Measurements from ENCODE around the gene INS.

INS gene

DNA sequence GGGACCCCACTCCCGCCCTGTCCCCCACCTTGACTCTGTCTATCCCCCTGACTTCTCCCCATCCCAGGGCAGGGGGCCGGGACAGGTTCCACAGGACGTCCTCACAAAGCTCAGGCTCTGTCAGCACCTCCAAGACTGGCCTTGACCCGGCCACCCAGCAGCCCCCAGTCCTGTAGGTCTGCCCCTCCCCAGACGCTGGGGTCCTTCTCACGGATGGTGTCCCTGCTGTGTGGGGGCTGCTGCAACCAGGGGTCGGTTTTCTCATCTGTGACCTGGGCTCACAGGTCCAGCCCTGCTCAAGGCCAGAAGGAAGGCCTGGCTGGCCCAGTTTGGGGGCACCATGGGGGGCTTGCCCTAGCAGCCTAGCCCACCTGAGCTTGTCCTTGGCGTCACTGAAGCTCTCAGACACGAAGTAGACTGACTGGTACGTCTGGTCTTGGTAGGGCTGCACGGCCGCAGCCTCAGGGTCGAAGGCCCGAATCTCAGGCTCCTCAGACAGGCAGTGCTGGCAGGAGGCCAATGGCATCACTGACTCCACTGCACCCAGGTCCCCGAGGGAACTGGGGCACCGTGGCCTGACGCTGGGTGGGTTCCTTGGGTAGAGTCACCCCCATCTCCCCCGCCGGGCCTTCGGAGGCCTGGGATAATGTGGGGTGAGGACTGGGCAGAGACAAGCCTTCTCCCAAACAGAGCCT, 4.0 kb upstream of the INS start:
- DNase-seq (ENCODE audit: low spot score): no peak

DNA sequence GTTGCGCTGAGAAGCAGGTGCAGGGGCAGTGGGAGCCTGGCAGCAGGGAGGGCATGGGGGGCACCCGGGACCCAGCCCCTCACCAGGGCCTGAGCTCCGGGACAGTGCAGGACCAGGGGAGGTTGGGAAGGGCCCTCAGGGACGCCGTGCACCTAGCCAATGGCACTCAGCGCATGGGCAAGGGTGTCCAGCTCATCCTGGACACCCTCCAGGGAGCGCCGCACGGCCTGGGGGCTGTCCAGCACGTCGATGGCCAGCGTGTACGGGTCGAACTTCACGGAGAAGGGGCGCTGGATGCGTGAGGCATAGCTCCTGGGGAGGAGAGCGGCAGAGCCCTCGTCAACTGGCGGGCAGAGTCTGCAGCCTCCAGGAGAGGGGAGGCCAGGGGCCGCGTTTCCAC, 3.1 kb upstream of the INS start:
- DNase-seq (ENCODE audit: low spot score): no peak

DNA sequence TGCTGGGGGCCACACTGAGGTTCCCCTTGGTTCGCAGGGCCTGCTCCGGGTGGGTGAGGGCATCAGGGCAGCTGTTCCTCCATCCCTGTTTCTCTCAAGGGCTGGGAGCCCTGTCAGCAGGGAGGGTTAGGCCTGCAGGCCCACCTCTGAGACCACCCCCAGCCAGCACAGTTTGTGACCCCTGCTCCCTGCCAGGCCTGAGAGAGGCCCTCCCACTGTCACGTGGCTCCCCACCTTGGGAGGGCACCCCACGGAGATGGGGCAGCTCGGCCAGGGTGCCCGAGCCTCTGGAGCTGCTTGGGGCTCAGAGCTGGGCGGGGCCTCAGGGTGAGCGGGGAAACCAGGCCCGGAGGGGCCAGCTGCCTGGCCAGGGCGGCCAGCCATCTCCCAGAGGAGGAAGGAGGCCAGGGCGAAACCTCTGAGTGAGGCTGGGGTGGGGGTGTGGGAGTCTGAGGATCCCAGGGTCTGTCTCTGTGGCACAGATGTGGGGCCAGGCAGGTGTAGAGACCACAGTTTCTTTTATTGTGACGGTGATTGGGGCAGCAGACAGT, 2.5 kb upstream of the INS start:
- DNase-seq (ENCODE audit: low spot score): no peak

DNA sequence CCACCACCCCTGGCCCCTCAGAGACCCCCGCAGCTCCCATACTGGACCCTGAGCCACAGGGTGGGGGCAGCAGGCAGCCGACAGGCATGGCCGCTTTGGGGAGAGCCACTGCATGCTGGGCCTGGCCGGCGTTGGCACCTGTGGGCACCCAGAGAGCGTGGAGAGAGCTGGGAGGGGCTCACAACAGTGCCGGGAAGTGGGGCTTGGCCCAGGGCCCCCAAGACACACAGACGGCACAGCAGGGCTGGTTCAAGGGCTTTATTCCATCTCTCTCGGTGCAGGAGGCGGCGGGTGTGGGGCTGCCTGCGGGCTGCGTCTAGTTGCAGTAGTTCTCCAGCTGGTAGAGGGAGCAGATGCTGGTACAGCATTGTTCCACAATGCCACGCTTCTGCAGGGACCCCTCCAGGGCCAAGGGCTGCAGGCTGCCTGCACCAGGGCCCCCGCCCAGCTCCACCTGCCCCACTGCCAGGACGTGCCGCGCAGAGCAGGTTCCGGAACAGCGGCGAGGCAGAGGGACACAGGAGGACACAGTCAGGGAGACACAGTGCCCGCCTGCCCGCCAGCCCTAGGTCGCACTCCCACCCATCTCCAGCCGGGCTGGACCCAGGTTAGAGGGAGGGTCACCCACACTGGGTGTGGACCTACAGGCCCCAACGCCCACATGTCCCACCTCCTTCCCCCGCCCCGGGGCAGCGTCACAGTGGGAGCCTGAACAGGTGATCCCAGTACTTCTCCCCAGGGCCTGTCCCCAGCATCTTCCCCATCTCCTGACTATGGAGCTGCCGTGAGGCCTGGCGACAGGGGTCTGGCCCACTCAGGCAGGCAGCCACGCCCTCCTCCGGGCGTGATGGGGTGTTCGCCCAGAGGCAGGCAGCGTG, 1.2 kb downstream of the INS start:
- DNase-seq (ENCODE audit: low spot score): no peak

DNA sequence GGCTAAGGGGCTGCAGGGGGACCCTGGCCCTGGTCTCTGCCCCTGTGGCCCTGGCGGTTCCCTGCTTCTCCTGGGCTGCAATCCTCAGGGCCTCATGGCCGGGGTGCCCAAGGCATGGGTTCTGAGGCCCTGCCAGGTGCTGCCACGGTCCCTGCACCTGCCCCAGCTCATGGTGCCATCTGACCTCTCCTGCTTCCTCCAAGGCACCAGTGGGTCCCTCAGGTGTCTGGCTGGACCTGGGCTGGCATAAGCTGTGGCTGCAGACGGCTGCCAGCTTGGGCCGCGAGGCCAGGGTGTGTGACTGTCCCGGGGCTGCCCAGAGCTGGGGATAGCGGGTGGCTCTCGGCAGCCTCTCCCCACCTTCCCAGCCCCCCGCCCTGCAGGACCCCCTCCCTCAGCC, 2.0 kb downstream of the INS start:
- no peak for DNase-seq (ENCODE audit: low spot score)

DNA sequence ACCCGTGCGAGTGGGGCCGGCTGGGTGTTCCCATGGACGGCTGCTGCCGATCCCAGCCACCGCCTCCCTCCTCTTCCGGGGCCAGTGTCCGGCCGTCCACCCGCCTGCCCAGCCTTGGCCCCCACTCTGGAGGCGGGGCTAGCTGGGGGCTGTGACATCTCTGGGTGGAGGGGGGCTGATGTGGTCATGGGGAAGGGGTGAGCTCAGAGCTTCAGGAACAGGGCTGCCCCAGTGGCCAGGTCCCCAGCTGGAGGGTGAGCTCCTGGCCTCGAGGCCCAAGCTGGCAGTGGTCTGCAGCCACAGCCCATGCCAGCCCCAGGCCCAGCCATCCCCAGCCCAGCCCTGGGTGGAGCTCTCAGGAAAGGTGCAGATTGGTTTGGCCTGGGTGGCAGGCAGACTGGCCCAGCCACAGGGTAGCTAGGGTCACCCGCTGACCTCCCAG, 2.7 kb downstream of the INS start:
- DNase-seq (ENCODE audit: low spot score): no peak

DNA sequence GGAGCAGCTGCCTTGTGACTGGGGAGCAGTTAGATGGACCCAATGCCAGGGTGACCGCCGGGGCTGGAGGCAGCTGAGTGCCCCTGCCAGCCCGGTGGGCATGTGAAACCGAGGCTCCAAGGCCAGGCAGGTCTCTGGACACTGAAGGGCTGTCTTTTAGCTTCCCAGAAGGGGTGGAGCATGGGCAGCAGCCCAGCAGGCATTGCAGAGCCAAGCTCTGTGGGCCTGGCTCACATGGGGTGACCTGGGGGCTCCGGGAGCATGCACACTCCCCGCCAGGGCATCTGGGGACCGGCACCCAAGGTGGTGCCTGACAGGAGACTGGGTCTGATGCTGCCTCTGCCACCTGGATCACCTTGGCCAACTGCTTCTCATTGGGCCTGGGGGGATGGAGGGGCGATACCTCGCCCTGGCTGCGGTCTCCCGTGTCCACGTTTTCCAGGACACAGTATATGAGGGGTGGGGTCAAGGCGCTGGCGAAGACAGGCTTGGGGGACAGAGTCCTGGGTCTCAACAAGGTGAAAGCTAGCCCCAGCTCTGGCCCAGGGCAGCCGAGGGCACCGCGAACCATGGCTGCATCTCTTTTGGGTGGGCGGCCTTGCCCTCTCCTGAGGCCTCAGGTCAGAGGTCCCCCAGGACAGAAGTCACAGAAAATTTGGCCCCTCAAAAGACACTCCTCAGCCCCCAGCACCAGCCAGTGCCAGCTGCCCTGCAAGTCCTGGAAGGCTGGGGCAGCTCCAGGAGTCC, 3.5 kb downstream of the INS start:
- DNase-seq (ENCODE audit: low spot score): no peak

DNA sequence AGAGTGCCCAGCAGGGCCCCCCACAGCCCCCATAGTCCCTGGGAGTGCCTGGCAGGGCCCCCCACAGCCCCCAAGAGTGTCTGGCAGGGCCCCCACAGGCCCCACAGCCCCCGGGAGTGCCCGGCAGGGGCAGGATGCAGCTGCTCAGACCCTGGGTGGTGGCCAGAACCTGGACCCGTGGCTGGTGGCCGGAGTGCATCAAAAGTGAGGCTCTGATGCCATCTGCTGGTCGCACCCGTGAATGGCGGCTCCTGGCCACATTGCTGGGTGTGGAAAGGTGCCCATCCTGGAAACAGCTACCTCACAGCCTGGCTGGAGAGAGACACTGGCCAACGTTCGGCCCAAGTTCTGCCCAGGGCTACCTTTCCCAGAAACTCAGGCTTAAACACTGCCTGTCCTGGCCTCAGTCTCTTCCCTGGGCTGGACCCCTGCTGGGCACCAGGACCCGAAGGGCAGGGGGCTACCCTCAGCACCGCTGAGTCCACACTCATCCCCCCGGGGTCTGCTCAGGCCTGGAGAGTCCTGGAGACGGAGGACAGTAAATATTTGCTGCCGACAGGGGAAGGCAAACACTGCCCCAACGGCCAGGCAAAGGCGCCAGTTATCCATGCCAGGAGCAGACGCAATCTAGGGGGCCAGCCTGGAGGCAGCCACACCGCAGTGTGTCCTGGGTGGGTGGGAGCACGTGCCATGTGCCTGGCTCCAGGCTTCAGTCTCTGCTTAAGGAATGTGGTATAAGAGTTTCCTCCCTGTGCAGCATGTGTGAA, 4.4 kb downstream of the INS start:
- DNase-seq (ENCODE audit: low spot score): peak; percentile 90

DNA sequence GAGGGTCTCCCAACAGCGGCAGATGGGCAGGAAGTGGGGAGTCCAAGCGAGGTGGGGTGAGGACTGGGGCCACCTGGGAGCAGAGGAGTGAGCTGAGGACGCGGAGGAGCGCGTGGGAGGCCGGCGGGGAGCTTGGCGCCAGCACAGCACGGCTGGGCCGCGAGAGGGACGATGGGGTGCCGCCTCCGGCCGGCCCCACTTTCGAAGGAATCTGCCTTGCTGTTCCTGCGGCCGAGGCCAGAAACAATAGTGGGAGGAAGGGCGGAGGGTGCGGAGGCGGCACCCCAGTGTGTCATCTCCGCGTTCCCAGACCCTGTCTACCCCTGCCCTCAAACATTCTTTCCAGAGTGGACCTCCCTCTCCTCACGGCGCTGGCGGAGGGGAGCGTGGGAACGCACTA, 5.5 kb downstream of the INS start:
- DNase-seq (ENCODE audit: low spot score): no peak

DNA sequence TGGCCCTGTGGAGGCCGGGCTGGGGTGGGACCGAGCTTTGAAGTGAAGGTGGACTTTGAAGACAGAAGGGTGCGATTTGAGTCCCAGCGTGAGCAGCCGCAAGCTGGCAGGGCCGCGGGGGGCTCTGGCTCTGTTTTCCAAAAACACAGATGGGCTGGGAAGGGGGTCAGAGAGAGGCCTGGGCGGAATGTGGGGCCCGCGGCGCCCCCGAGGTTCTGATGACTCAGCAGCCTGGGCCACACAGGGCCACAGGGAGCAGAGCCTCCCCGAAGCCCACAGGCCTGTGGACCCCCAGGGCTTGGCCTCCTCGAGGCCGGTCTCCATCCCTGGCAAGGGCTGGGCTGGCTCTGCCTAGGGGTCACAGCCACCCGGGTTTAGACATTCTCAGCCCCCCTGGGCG, 6.1 kb downstream of the INS start:
- no peak for DNase-seq (ENCODE audit: low spot score)

DNA sequence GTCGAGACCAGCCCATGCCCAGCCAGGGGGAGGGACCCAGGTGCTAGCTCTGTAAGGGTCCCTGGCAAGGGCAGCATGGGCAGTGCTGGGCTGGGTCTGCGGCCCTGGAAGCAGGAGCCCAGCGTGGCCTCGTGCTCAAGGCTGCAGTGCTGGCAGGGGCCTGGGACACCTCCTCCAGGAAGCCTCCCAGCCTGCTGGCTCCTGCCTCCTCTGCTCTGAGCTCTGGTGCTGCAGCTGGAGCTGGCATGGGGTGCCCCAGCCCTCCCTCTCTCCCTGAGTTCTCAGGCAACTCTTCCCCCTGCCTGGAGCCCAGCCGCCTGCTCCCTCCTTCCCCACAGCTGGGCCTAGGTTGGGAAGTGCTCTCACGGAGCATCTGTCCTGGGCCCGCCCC, 6.8 kb downstream of the INS start:
- DNase-seq (ENCODE audit: low spot score): no peak

DNA sequence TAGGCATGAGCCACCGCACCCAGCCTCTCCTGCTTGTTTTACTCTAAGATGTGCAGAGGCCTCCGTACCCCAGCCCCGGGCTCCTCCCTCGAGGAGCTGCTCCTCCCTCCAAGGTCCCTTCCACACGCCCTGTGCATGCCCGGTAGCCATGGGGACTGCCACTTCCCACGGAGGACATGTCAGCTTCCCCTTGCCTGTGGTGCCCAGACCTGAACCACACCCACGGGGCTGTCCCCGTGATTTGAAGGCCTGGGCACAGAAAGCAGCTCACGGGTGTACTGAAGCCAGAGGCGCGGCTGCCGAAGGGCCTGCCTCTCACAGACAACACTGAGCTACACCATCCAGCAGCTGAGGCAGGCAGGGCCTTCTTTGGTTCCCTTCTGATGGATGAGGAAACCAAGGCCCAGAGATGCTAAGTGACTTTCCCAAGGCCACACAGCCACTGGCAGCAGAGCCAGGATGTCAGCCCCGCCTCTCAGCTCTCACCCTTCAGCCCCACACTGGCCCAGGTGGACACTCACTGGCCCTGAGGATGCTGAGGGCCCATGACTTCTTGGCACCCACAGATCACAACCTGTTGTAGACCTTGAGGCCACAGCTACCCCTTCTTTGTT, 7.3 kb downstream of the INS start:
- DNase-seq (ENCODE audit: low spot score): no peak

DNA sequence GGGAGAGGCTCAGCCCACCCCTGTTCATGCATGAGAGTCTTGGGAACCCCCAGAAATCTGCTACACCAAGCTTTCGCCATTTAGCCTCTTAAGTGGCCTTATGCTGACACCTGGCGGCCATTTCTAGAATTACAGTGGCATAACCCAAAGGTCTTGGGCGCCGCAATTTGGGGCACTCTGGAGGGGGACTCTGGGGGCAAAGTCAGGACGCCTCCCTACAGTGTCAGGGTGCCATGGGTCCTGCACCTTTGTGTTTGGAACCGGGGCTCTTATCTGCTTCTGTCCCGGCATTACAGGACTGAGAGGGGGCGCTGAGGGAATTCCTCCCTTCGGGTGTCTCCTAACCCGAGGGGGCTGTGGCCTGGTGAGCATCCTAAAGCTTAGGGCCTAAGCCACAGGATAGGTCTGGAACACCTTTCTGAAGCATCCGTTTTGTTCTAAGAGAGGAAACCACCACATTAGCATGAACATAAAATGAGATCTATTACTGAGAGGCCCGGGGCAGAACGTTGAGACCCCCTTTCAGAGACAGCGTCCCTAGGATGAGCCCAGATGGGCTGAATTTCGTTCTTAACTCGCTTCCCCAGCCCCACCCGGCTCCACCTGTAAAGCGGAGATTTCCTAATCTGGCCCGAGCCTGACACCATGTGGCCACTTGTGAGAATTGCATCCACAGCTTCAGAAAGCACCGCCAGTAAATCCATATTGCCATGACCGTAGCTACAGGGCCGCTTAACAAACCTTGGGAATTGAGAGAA, 9.3 kb downstream of the INS start:
- DNase-seq (ENCODE audit: low spot score): peak; percentile 87

DNA sequence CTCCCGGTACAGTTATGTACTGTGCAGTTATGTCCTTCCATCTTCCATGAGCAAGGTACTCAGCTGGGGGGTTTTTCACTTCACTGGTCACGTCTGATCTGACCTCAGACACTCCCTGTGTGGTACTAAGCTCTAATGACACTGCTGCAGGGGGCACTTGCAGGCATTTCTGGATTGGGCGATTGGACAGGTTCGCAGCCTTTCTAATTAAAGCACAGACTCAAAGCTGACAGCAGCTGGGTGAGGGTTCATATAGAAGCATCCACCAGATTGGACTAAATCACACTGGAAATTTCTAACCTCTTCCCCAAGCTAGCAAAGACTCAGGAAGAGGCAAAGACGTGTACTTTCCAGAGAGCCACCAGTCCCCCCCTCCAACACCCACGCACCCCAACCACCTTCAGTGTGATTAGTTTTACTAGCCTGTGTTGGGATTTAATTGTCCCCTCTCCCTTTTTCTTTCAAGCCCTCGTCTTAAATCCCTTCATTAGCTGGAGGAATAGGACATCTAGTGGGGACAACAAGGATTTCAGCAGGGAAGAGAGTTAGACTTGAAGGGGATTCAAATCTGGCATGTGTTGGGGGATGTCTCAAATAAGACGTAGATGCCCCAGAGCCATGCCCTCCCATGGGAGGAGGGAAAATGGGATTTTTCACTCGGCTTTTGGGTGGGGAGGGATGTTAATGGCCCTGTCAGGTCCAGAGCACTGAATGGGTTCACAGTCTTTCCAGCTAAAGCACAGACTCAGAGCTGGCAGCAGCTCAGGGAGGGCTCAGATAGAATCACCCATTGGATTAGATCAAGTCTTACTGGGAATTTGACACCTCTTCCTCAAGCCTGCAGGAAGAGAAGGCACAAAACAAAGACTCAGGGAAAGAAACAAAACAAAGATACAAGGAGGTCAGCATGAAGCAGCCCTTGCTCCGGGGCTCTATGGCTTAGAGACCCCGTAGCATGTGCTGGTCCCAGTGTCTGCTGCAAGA, 10.9 kb downstream of the INS start:
- DNase-seq (ENCODE audit: low spot score): no peak

DNA sequence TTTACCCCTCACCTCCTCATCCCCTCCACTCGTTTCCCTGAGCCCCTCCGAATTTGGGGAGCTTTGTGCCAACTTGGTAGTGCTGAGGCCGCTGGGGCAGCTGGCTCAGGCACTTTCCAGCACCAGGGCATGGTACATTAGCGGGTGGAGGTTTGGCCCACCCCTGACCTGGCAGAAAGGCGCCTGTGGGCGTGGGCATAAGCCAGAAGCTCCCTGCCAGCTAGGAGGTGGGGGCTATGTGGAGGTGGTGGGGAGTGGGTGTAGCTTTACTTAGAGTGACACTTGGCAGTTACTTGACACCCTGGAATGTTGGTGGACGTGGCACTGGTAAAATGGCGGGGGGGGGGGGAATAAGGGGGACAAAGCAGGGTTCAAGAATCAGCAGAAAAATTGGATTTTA, 11.5 kb downstream of the INS start:
- no peak for DNase-seq (ENCODE audit: low spot score)

DNA sequence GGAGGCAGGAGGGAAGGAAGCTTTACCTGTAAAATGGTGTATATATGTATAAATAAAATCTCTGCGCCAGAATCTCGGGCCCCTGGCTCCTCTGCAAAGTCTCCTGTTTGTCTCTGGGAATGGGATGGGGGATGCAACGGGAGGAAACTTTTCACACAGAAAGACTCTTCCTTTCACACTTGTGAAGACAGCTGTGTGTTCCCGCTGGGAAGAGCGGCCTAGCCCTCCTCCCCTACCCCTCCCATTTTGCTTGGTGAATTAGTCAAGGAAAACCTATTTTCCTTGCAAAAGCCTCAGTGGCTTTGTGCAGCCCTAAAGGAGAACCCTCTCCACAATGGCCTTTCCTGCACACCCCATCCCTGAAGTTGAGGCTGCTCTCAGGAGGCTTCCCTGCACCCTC, 12.4 kb downstream of the INS start:
- no peak for DNase-seq (ENCODE audit: low spot score)

DNA sequence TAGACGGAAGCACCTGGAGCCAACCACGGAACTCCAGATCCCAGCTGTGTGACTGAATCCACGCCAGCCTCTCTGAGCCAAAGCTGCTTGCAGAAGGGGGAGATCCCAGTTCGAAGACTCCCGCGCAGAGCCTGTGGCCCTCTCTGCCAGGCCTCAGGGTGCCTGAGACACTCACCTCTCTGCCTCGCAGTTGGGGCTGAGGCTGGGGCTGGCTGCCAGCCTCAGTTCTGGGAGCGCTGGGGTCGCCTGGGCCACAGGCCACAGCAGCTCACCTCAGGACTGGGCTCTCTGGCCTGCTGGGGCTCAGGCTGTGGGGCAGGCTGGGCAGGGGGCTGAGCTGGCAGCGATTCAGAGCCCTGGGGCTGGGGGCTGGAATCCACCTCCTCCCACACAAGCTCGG, 13.6 kb downstream of the INS start:
- no peak for DNase-seq (ENCODE audit: low spot score)

DNA sequence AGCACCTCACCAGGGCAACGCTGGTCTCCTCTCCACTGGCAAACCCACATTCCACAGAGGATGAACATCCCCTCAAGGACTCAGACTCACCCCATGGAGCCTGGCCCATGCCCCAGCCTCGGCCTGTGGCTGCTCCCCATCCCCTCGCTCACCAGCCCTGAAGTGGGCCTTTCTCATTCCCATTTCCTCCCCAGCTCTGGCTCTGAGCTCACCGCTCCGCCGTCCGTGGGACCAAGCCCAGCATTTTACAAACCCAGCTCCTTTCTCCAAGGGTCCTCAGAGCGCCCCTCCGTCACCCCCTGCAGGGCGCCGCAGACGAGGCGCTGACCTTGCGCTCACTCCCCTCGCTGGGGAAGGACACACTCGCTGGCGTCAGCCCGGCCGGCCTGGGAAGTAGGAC, 15.0 kb downstream of the INS start:
- DNase-seq (ENCODE audit: low spot score): no peak

DNA sequence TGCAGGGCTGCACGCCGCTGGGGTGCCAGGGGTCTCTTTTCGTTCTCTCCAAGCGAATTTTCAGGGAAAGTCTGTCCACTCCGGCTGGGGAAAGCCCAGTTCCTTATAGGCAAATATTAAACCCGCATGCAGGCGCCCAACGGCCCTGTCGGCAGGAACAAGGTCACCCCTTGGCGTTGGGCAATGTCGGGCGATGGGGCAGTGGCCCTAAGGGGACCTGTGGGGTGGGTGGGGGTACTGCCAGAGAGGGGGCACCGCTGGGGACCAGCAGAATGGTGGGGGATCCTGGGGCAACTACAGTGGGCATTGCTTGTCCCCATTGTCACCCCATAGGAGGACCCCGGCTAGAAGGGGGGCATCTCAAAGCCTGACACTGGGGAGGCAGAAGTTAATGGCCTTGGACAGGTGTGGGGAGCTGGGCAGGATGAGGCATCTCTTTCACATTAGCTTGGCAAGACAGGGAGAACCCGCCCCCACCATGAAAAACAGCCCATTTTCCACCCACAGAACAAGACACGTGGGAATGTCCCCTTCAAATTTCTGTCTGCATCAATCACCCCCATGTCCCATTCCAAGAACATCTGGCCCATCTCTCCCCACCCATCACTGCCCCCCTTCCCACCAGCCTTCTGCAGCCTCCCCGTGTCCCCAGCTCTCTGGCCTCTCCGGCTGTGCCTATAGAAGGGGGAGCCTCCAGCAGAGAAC, 16.3 kb downstream of the INS start:
- DNase-seq (ENCODE audit: low spot score): no peak
